Smooth muscle cell (in vitro differentiated cells): ENCODE data around the gene LY6G5C. TPM values are rescaled to one million over a fixed set of nuclear protein-coding genes. Genes with fewer than 3 reads are reported as not detected.

Experiments
- DNase-seq: peaks from one replicate; lab custom pipeline; 2025; ENCODE audit not compliant: unreplicated experiment; lab: John Stamatoyannopoulos, UW
- H2AFZ ChIP-seq: fragments of 200-600 bp; sonication (generic); 2 replicates; pipeline ENCODE4 v1.6.0; 2016; ENCODE audit warnings: antibody characterized with exemption, low read depth, mild to moderate bottlenecking
- H3F3A ChIP-seq: fragments of 200-600 bp; sonication (generic); 2 replicates; pipeline ENCODE4 v1.6.0; 2017; ENCODE audit warnings: antibody characterized with exemption, low read depth
- H3K27ac ChIP-seq: fragments of 200-600 bp; sonication (generic); 2 replicates; pipeline ENCODE4 v1.5.1; 2016; ENCODE audit warnings: low read depth, mild to moderate bottlenecking
- H3K27me3 ChIP-seq: fragments of 200-600 bp; sonication (generic); 2 replicates; pipeline ENCODE4 v1.6.1; 2016; ENCODE audit warnings: low read depth, mild to moderate bottlenecking
- H3K36me3 ChIP-seq: fragments of 200-600 bp; sonication (generic); 2 replicates; pipeline ENCODE4 v1.5.1; 2016; ENCODE audit warnings: low read depth
- H3K4me1 ChIP-seq: fragments of 200-600 bp; sonication (generic); 2 replicates; pipeline ENCODE4 v1.5.1; 2016; ENCODE audit warnings: low read depth
- H3K4me2 ChIP-seq: fragments of 200-600 bp; sonication (generic); 2 replicates; pipeline ENCODE4 v1.6.0; 2016; ENCODE audit warnings: mild to moderate bottlenecking
- H3K4me3 ChIP-seq: fragments of 200-600 bp; sonication (generic); 2 replicates; pipeline ENCODE4 v1.5.1; 2016; ENCODE audit warnings: mild to moderate bottlenecking
- H3K79me2 ChIP-seq: fragments of 200-600 bp; sonication (generic); 2 replicates; pipeline ENCODE4 v1.6.0; 2016; ENCODE audit warnings: low read depth, mild to moderate bottlenecking
- H3K9ac ChIP-seq: fragments of 200-600 bp; sonication (generic); 2 replicates; pipeline ENCODE4 v1.6.0; 2016; ENCODE audit warnings: low read depth
- H3K9me3 ChIP-seq: fragments of 200-600 bp; sonication (generic); replicated peaks from 2 replicates; pipeline ENCODE4 v1.5.1; 2016; ENCODE audit warnings: low read depth
- H4K20me1 ChIP-seq: fragments of 200-600 bp; sonication (generic); 2 replicates; pipeline ENCODE4 v1.6.0; 2016; ENCODE audit warnings: low read depth
- CTCF ChIP-seq: fragments of 200-600 bp; sonication (generic); IDR thresholded peaks from 2 replicates; pipeline ENCODE4 v1.5.1; 2017; ENCODE audit warnings: borderline replicate concordance, mild to moderate bottlenecking, antibody characterized with exemption; ENCODE audit not compliant: insufficient read depth, poor library complexity, severe bottlenecking
- WGBS: methylation state at CpG from one replicate; pipeline ENCODE4 v1.1.7; 2016; ENCODE audit warnings: low lambda C conversion rate; 5-methylcytosine and 5-hydroxymethylcytosine counted together
- polyA plus RNA-seq: library from polyadenylated mRNA; unstranded; fragments of >200 nt; fragmentation: Nextera tagmentation; extraction: Ambion mirVana; gene quantifications from 2 replicates; pipeline ENCODE4 v1.2.1, GENCODE V29; 2016
- total RNA-seq: library from RNA; depleted of rRNA; stranded (reverse); fragments of >200 nt; gene quantifications from 2 replicates; pipeline ENCODE4 v1.2.3, GENCODE V29; 2014

Gene LY6G5C
- total and polyA plus RNA-seq, 2 experiments from 2014 or later: 0.67 to 3.8 TPM

DNA sequence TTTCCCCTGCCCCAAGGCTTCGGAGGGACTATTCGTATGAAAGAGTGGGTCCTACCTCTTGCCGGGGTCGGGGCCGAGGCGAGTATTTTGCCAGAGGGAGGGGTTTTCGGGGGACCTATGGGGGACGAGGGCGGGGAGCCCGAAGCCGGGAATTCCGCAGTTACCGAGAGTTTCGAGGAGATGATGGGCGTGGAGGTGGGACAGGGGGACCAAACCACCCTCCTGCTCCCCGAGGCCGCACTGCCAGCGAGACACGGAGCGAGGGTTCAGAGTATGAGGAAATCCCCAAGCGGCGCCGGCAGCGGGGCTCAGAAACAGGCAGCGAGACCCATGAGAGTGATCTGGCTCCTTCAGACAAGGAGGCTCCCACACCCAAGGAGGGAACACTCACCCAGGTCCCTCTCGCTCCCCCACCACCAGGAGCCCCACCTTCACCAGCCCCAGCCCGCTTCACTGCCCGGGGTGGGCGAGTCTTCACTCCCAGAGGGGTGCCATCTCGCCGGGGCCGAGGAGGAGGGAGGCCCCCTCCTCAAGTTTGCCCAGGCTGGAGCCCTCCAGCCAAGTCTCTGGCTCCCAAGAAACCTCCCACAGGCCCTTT lies 49.1 kb downstream of the LY6G5C start:
- 96% methylated on average over 31 of the region's 32 CpGs for WGBS
- H3K79me2 ChIP-seq: peaks cover 20% of the 10 kb centered on the region
- no peak overlapping the region for H3K9ac ChIP-seq
- H3F3A ChIP-seq: peaks cover 66% of the 10 kb centered on the region
- no peaks in the 10 kb centered on the region for H3K27me3 ChIP-seq
- H2AFZ ChIP-seq: no peak overlapping the region
- TF ChIP-seq CTCF: no peak
- H3K4me2 ChIP-seq: no peak overlapping the region
- peaks cover 34% of the 10 kb centered on the region for H3K36me3 ChIP-seq
- H4K20me1 ChIP-seq: peaks cover 72% of the 10 kb centered on the region
- no peak overlapping the region for H3K27ac ChIP-seq
- H3K4me3 ChIP-seq: no peak overlapping the region
- H3K9me3 ChIP-seq: no peaks in the 10 kb centered on the region
- H3K4me1 ChIP-seq: no peaks in the 10 kb centered on the region
- no peak for DNase-seq

DNA sequence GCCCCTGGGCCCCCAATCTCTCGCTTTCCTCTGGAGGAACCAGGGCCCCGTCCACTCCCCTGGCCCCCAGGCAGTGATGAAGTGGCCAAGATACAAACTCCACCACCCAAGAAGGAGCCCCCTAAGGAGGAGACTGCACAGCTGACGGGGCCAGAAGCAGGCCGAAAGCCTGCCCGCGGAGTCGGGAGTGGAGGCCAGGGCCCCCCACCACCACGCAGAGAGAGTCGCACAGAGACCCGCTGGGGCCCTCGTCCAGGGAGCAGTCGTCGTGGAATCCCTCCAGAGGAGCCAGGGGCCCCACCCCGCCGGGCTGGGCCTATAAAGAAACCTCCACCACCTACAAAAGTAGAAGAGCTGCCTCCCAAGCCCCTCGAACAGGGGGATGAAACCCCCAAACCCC lies 49.7 kb downstream of the LY6G5C start:
- H3K4me2 ChIP-seq: no peak overlapping the region
- no peak for TF ChIP-seq CTCF
- no peak overlapping the region for H3K4me3 ChIP-seq
- H3F3A ChIP-seq: peaks cover 62% of the 10 kb centered on the region
- no peaks in the 10 kb centered on the region for H3K9me3 ChIP-seq
- no peak overlapping the region for H3K27ac ChIP-seq
- no peak overlapping the region for H2AFZ ChIP-seq
- WGBS: 95% methylated on average over 16 of the region's 16 CpGs
- no peaks in the 10 kb centered on the region for H3K4me1 ChIP-seq
- H3K79me2 ChIP-seq: peaks cover 26% of the 10 kb centered on the region
- no peak overlapping the region for H3K9ac ChIP-seq
- no peak for DNase-seq
- H3K27me3 ChIP-seq: no peaks in the 10 kb centered on the region
- H3K36me3 ChIP-seq: peaks cover 31% of the 10 kb centered on the region
- peaks cover 78% of the 10 kb centered on the region for H4K20me1 ChIP-seq

DNA sequence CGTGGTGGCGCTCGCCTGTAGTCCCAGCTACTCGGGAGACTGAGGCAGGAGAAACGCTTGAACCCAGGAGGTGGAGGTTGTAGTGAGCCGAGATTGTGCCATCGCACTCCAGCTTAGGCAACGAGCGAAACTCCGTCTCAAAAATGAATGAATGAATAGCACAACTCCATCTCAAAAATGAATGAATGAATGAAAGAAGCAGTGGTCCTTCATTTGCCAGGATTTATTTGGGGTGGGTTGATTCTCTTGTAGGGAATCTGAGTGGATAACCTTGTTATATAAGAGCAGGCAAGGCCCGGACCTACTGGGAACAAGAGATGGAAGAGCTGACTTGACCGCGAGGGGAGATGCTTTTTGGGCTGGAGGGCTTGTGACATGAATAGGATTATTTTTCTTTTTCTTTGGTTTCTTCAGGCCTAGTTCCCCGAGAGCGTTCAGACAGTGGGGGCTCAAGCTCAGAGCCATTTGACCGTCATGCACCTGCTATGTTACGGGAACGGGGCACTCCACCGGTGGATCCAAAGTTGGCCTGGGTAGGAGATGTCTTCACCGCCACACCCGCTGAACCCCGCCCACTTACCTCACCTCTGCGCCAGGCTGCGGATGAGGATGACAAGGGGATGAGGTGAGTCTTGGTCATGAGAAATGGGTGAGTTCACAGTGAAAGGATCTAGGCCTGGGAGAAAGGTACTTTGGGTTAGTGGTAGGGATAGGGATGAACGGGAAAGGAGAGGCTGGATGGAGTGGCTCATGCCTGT lies 50.5 kb downstream of the LY6G5C start:
- no peaks in the 10 kb centered on the region for H3K9me3 ChIP-seq
- peaks cover 87% of the 10 kb centered on the region for H4K20me1 ChIP-seq
- H3K9ac ChIP-seq: no peak overlapping the region
- no peak overlapping the region for H3K4me2 ChIP-seq
- peaks cover 33% of the 10 kb centered on the region for H3K79me2 ChIP-seq
- no peak overlapping the region for H2AFZ ChIP-seq
- 99% methylated on average over 25 of the region's 25 CpGs for WGBS
- H3K4me3 ChIP-seq: no peak overlapping the region
- H3K4me1 ChIP-seq: no peaks in the 10 kb centered on the region
- peaks cover 28% of the 10 kb centered on the region for H3K36me3 ChIP-seq
- H3K27ac ChIP-seq: no peak overlapping the region
- no peak for DNase-seq
- H3F3A ChIP-seq: peaks cover 53% of the 10 kb centered on the region
- no peak for TF ChIP-seq CTCF
- H3K27me3 ChIP-seq: no peaks in the 10 kb centered on the region
